HG03457 (cell line): Measurements from ENCODE around the gene RDM1.
"Not testable (repeated sequence)": the region's sequence is repeated elsewhere in the genome, so short reads cannot be mapped to it uniquely, and the experiment has no call there.

ENCODE experiments used
- ATAC-seq: cut with Tn5 transposase; IDR thresholded peaks from one replicate; pipeline ENCODE4 v1.9.1; 2021; ENCODE audit warnings: moderate number of reproducible peaks; ENCODE audit not compliant: unreplicated experiment

RDM1 gene

GRCh38 chr17:35930211-35931065 lies at the start of gene RDM1:
Gene RDM1, minus strand, starts transcription at chr17:35930773. Its CDS starts 46 bp downstream, at chr17:35930727.
- no peak for ATAC-seq

GRCh38 chr17:35978346-35978745 lies 47.8 kb upstream of the RDM1 start:
- ATAC-seq: no peak

- no peak for ATAC-seq
Measured at GRCh38 chr17:35977509-35977908, 46.9 kb upstream of the RDM1 start.

GRCh38 chr17:35973333-35974260 lies 43.0 kb upstream of the RDM1 start:
- ATAC-seq: no peak

- ATAC-seq: no peak
Measured at GRCh38 chr17:35972945-35973332, 42.4 kb upstream of the RDM1 start.

- ATAC-seq: no peak
Measured at GRCh38 chr17:35972535-35972934, 42.0 kb upstream of the RDM1 start.

GRCh38 chr17:35972066-35972465 lies 41.5 kb upstream of the RDM1 start:
- no peak for ATAC-seq

GRCh38 chr17:35969558-35970380 lies 39.2 kb upstream of the RDM1 start:
- no peak for ATAC-seq

GRCh38 chr17:35968520-35969054 lies 38.0 kb upstream of the RDM1 start:
- ATAC-seq: no peak

- ATAC-seq: no peak
Measured at GRCh38 chr17:35965272-35965671, 34.7 kb upstream of the RDM1 start.

- ATAC-seq: no peak
Measured at GRCh38 chr17:35963663-35964062, 33.1 kb upstream of the RDM1 start.

GRCh38 chr17:35953720-35954119 lies 23.1 kb upstream of the RDM1 start:
- ATAC-seq: no peak

GRCh38 chr17:35949401-35949800 lies 18.8 kb upstream of the RDM1 start:
- ATAC-seq: no peak

- no peak for ATAC-seq
Measured at GRCh38 chr17:35948092-35948491, 17.5 kb upstream of the RDM1 start.

GRCh38 chr17:35947156-35947585 lies 16.6 kb upstream of the RDM1 start:
- no peak for ATAC-seq

GRCh38 chr17:35944151-35944550 lies 13.6 kb upstream of the RDM1 start:
- no peak for ATAC-seq

GRCh38 chr17:35943537-35943936 lies 13.0 kb upstream of the RDM1 start, which contains the start of gene LYZL6:
Gene LYZL6, minus strand, starts transcription at chr17:35943713. Its CDS starts 4,357 bp downstream, at chr17:35939356.
- ATAC-seq: no peak

GRCh38 chr17:35942588-35943186 lies 12.1 kb upstream of the RDM1 start:
- no peak for ATAC-seq

GRCh38 chr17:35938492-35938891 lies 7.9 kb upstream of the RDM1 start:
- not testable (repeated sequence) for ATAC-seq

- ATAC-seq: no peak
Measured at GRCh38 chr17:35936063-35936462, 5.5 kb upstream of the RDM1 start.
